Measurements from ENCODE around the gene LIPK.
"Not testable (repeated sequence)": the region's sequence is repeated elsewhere in the genome, so short reads cannot be mapped to it uniquely, and the experiment has no call there.

The LIPK gene

GRCh38 chr10:88715517-88715916, 9.5 kb downstream of the LIPK start:
- DNase-seq (ENCODE audit: low read depth): no peak

- DNase-seq (ENCODE audit: low read depth): no peak
These were observed 15.3 kb downstream of the LIPK start for GRCh38 chr10:88721392-88721791.

GRCh38 chr10:88725798-88726197, 19.7 kb downstream of the LIPK start:
- no peak for DNase-seq (ENCODE audit: low read depth)

GRCh38 chr10:88728107-88728763, 22.2 kb downstream of the LIPK start:
- no peak for DNase-seq (ENCODE audit: low read depth)

GRCh38 chr10:88730864-88731263, 24.8 kb downstream of the LIPK start:
- DNase-seq (ENCODE audit: low read depth): no peak

GRCh38 chr10:88731296-88731695, 25.2 kb downstream of the LIPK start:
- DNase-seq (ENCODE audit: low read depth): no peak

GRCh38 chr10:88733215-88733614, 27.2 kb downstream of the LIPK start:
- no peak for DNase-seq (ENCODE audit: low read depth)

- DNase-seq (ENCODE audit: low read depth): no peak
These were observed 29.6 kb downstream of the LIPK start for GRCh38 chr10:88735661-88736060.

- not testable (repeated sequence) for DNase-seq (ENCODE audit: low read depth)
These were observed 35.9 kb downstream of the LIPK start for GRCh38 chr10:88741921-88742320.

GRCh38 chr10:88742448-88742847, 36.4 kb downstream of the LIPK start:
- DNase-seq (ENCODE audit: low read depth): no peak

- DNase-seq (ENCODE audit: low read depth): no peak
These were observed 38.0 kb downstream of the LIPK start for GRCh38 chr10:88744002-88744401.

GRCh38 chr10:88745633-88746032, 39.6 kb downstream of the LIPK start:
- DNase-seq (ENCODE audit: low read depth): no peak

- no peak for DNase-seq (ENCODE audit: low read depth)
These were observed 48.2 kb downstream of the LIPK start for GRCh38 chr10:88754287-88754686.

GRCh38 chr10:88755753-88756152, 49.7 kb downstream of the LIPK start:
- DNase-seq (ENCODE audit: low read depth): no peak

GRCh38 chr10:88756660-88757059, 50.6 kb downstream of the LIPK start:
- no peak for DNase-seq (ENCODE audit: low read depth)

- no peak for DNase-seq (ENCODE audit: low read depth)
These were observed 53.5 kb downstream of the LIPK start, which contains the start of gene LIPN for GRCh38 chr10:88759366-88760101. LIPN (plus strand) TSS chr10:88760020; CDS start chr10:88761406, 1,386 bp downstream.

GRCh38 chr10:88762906-88763305, 56.9 kb downstream of the LIPK start:
- no peak for DNase-seq (ENCODE audit: low read depth)

- DNase-seq (ENCODE audit: low read depth): no peak
These were observed 57.4 kb downstream of the LIPK start for GRCh38 chr10:88763441-88763840.

GRCh38 chr10:88764110-88764509, 58.1 kb downstream of the LIPK start:
- no peak for DNase-seq (ENCODE audit: low read depth)

- no peak for DNase-seq (ENCODE audit: low read depth)
These were observed 59.8 kb downstream of the LIPK start for GRCh38 chr10:88765816-88766215.

- DNase-seq (ENCODE audit: low read depth): no peak
These were observed 63.3 kb downstream of the LIPK start for GRCh38 chr10:88769384-88769783.

- DNase-seq (ENCODE audit: low read depth): no peak
These were observed 75.2 kb downstream of the LIPK start for GRCh38 chr10:88781206-88781605.

- no peak for DNase-seq (ENCODE audit: low read depth)
These were observed 76.2 kb downstream of the LIPK start for GRCh38 chr10:88782222-88782621.

- no peak for DNase-seq (ENCODE audit: low read depth)
These were observed 77.7 kb downstream of the LIPK start for GRCh38 chr10:88783724-88784123.

Data from stimulated activated CD8-positive, alpha-beta memory T cell treated with anti-CD3 and anti-CD28 coated beads, Interleukin-12 subunit alpha, Interleukin-12 subunit beta, amount 100 ng/mL, for 4 hours (primary cell).